HCT116 (cell line): Measurements from ENCODE around the gene COLEC11.

Experiments
- CTCF ChIP-seq, 3 experiments: fragments of 200-600 bp in 1 of 3; sonication (generic) in 1 of 3; IDR thresholded peaks in 2 of 3; conservative IDR thresholded peaks in 1 of 3; 2 replicates each; pipeline ENCODE4 v1.5.1; 2012 to 2017; ENCODE audit warnings: low read depth in 2 of 3, low read length in 2 of 3, antibody characterized with exemption in 1 of 3, borderline replicate concordance in 1 of 3, control low read depth in 1 of 3, mild to moderate bottlenecking in 1 of 3, mixed read lengths in 1 of 3, mixed run types in 1 of 3, moderate library complexity in 1 of 3; ENCODE audit not compliant: insufficient read depth in 1 of 3
- ELF1 ChIP-seq: IDR thresholded peaks from 2 replicates; pipeline ENCODE4 v1.6.1; 2012; ENCODE audit warnings: low read depth, borderline replicate concordance
- EZH2 ChIP-seq: fragments of 200-600 bp; sonication (generic); IDR thresholded peaks from 2 replicates; pipeline ENCODE4 v1.6.1; 2017; ENCODE audit warnings: antibody characterized with exemption, mixed run types
- POLR2AphosphoS5 ChIP-seq: IDR thresholded peaks from 2 replicates; pipeline ENCODE4 v1.6.1; 2011; ENCODE audit warnings: mild to moderate bottlenecking, low read depth, low read length, moderate library complexity
- ZNF274 ChIP-seq: fragments of 200-500 bp; sonication (Bioruptor generic); IDR thresholded peaks from 2 replicates; pipeline ENCODE4 v1.6.1; 2014; ENCODE audit warnings: mild to moderate bottlenecking, low read depth, low read length, inconsistent platforms

- TF ChIP-seq EZH2 = no peak
- TF ChIP-seq CTCF (IDR thresholded peaks at IDR 0.05 in 2 of 3, conservative IDR thresholded peaks at IDR 0.05 in 1 of 3; ENCODE audit: borderline replicate concordance in 1 of 3, insufficient read depth in 1 of 3, low read depth in 2 of 3, low read length in 2 of 3) = no peak
- no peak for TF ChIP-seq POLR2AphosphoS5
- no peak for TF ChIP-seq ELF1
- no peak for TF ChIP-seq ZNF274
These were observed 28.1 kb downstream of the COLEC11 start for GRCh38 chr2:3622967-3623366.
